HG02678 (cell line): ENCODE measurements around the gene ATP2A1.
"Not testable (repeated sequence)": the region's sequence is repeated elsewhere in the genome, so short reads cannot be mapped to it uniquely, and the experiment has no call there.

Experiments used
- ATAC-seq: cut with Tn5 transposase; IDR thresholded peaks from one replicate; pipeline ENCODE4 v1.9.1; 2021; ENCODE audit warnings: mild to moderate bottlenecking, moderate library complexity; ENCODE audit not compliant: unreplicated experiment

The ATP2A1 gene

GRCh38 chr16:28932339-28933141 is 54.3 kb downstream of the ATP2A1 start:
- ATAC-seq, result no peak

GRCh38 chr16:28933171-28933570 is 54.9 kb downstream of the ATP2A1 start:
- ATAC-seq, result no peak

GRCh38 chr16:28935346-28935745 is 57.1 kb downstream of the ATP2A1 start:
- ATAC-seq, result no peak

GRCh38 chr16:28935924-28936783 is 57.9 kb downstream of the ATP2A1 start:
- ATAC-seq, result peak; percentile 80

- ATAC-seq, result no peak
Measured at GRCh38 chr16:28936784-28937155, 58.5 kb downstream of the ATP2A1 start.

- ATAC-seq, result no peak
Measured at GRCh38 chr16:28937222-28937876, 59.1 kb downstream of the ATP2A1 start.

- no peak for ATAC-seq
Measured at GRCh38 chr16:28938721-28939120, 60.4 kb downstream of the ATP2A1 start.

- not testable (repeated sequence) for ATAC-seq
Measured at GRCh38 chr16:28939825-28940224, 61.5 kb downstream of the ATP2A1 start.

GRCh38 chr16:28943281-28943680 is 65.0 kb downstream of the ATP2A1 start:
- ATAC-seq, result no peak

- no peak for ATAC-seq
Measured at GRCh38 chr16:28946681-28947080, 68.4 kb downstream of the ATP2A1 start.

- peak; percentile 94 for ATAC-seq
Measured at GRCh38 chr16:28950648-28951409, 72.5 kb downstream of the ATP2A1 start, which contains the start of gene NFATC2IP. TSS of gene NFATC2IP (plus strand) at chr16:28950937. CDS start at chr16:28951012, 75 bp downstream.

GRCh38 chr16:28951410-28951943 is 73.2 kb downstream of the ATP2A1 start:
- peak; percentile 25 for ATAC-seq
